SU-DHL-6 (cell line): Measurements from ENCODE around the gene FGFRL1.

Experiments used
- H2AFZ ChIP-seq: fragments of 200-600 bp; sonication (generic); 2 replicates; pipeline ENCODE4 v1.6.1; 2014; ENCODE audit warnings: low read depth, mild to moderate bottlenecking, moderate library complexity, mixed read lengths, antibody characterized with exemption, low read length; ENCODE audit not compliant: severe bottlenecking
- H3F3A ChIP-seq: fragments of 200-600 bp; shearing (Covaris generic); 2 replicates; pipeline ENCODE4 v1.6.0; 2016; ENCODE audit warnings: antibody characterized with exemption, mild to moderate bottlenecking; ENCODE audit not compliant: insufficient read depth
- H3K27ac ChIP-seq: fragments of 200-600 bp; sonication (generic); 2 replicates; pipeline ENCODE4 v1.5.1; 2016; ENCODE audit warnings: low read depth, mild to moderate bottlenecking, low read length, moderate library complexity, mixed read lengths
- H3K27me3 ChIP-seq: fragments of 200-600 bp; sonication (generic), shearing (Covaris generic); 2 replicates; pipeline ENCODE4 v1.6.0; 2014; ENCODE audit warnings: mild to moderate bottlenecking, low read length
- H3K36me3 ChIP-seq: fragments of 200-600 bp; sonication (generic); 2 replicates; pipeline ENCODE4 v1.6.1; 2014; ENCODE audit warnings: mild to moderate bottlenecking, low read length, mixed read lengths
- H3K4me2 ChIP-seq: fragments of 300-600, 200-600 bp; shearing (Covaris generic), sonication (generic); 2 replicates; pipeline ENCODE4 v1.6.0; 2014; ENCODE audit warnings: low read length, low read depth, mild to moderate bottlenecking; ENCODE audit not compliant: poor library complexity, severe bottlenecking
- H3K4me3 ChIP-seq: fragments of 200-600 bp; sonication (generic); 2 replicates; pipeline ENCODE4 v1.5.1; 2014; ENCODE audit warnings: antibody characterized with exemption, low read length, mild to moderate bottlenecking, mixed read lengths; ENCODE audit not compliant: insufficient read depth, poor library complexity, severe bottlenecking
- H3K79me2 ChIP-seq: fragments of 200-600 bp; sonication (generic); 2 replicates; pipeline ENCODE4 v1.6.1; 2014; ENCODE audit warnings: mild to moderate bottlenecking, low read length, moderate library complexity; ENCODE audit not compliant: insufficient read depth
- H3K9ac ChIP-seq: fragments of 200-600 bp; sonication (generic); 2 replicates; pipeline ENCODE4 v1.7.0; 2014; ENCODE audit warnings: mild to moderate bottlenecking, low read length
- H3K9me2 ChIP-seq: fragments of 200-600 bp; sonication (generic); replicated peaks from 2 replicates; pipeline ENCODE4 v1.6.1; 2014; ENCODE audit warnings: low read length; ENCODE audit not compliant: insufficient read depth
- H3K9me3 ChIP-seq: fragments of 200-600 bp; sonication (generic); 2 replicates; pipeline ENCODE4 v1.6.1; 2014; ENCODE audit warnings: low read length, mixed read lengths; ENCODE audit not compliant: insufficient read depth
- H4K20me1 ChIP-seq: fragments of 200-600 bp; sonication (generic); 2 replicates; pipeline ENCODE4 v1.6.1; 2014; ENCODE audit warnings: low read depth, mild to moderate bottlenecking, antibody characterized with exemption, low read length, moderate library complexity, mixed read lengths
- CTCF ChIP-seq: fragments of 200-600 bp; sonication (generic); IDR thresholded peaks from one replicate; pipeline ENCODE4 v1.5.1; 2017; ENCODE audit warnings: antibody characterized with exemption, mild to moderate bottlenecking, low read length, moderate library complexity; ENCODE audit not compliant: insufficient read depth, poor library complexity, severe bottlenecking
- EZH2phosphoT487 ChIP-seq: fragments of 200-600 bp; sonication (generic), shearing (Covaris generic); conservative IDR thresholded peaks from 2 replicates; pipeline ENCODE4 v1.6.1; 2018; ENCODE audit warnings: mild to moderate bottlenecking, antibody characterized with exemption, low read length, moderate library complexity, mixed read lengths

The FGFRL1 gene

GRCh38 chr4:966266-967112 is 44.9 kb upstream of the FGFRL1 start:
- H3K9me3 ChIP-seq, result no peaks in the 10 kb centered on the region
- H4K20me1 ChIP-seq, result no peaks in the 10 kb centered on the region
- H3F3A ChIP-seq, result no peaks in the 10 kb centered on the region
- H3K27me3 ChIP-seq, result no peaks in the 10 kb centered on the region
- no peaks in the 10 kb centered on the region for H3K79me2 ChIP-seq
- H3K36me3 ChIP-seq, result no peaks in the 10 kb centered on the region
- H3K4me3 ChIP-seq, result no peak overlapping the region
- no peak overlapping the region for H2AFZ ChIP-seq
- no peak for TF ChIP-seq EZH2phosphoT487
- no peak overlapping the region for H3K4me2 ChIP-seq
- H3K9me2 ChIP-seq, result no peaks in the 10 kb centered on the region
- H3K27ac ChIP-seq, result no peak overlapping the region
- no peak overlapping the region for H3K9ac ChIP-seq

GRCh38 chr4:967113-968104 is 44.0 kb upstream of the FGFRL1 start:
- Histone ChIP-seq H3K4me2 (no peak overlapping the region), H3F3A (no peaks in the 10 kb centered on the region), H3K9me2 (no peaks in the 10 kb centered on the region), H3K27me3 (no peaks in the 10 kb centered on the region), H3K27ac (no peak overlapping the region), H4K20me1 (no peaks in the 10 kb centered on the region), H3K36me3 (no peaks in the 10 kb centered on the region), H2AFZ (no peak overlapping the region), H3K4me3 (no peak overlapping the region), H3K9me3 (no peaks in the 10 kb centered on the region), H3K9ac (no peak overlapping the region), H3K79me2 (no peaks in the 10 kb centered on the region)
- no peak for TF ChIP-seq EZH2phosphoT487
- TF ChIP-seq CTCF, result no peak

GRCh38 chr4:968221-968620 is 43.2 kb upstream of the FGFRL1 start:
- Histone ChIP-seq H2AFZ (no peak overlapping the region), H3K9ac (no peak overlapping the region), H3K27ac (no peak overlapping the region), H3K4me3 (no peak overlapping the region), H3K36me3 (no peaks in the 10 kb centered on the region), H3F3A (no peaks in the 10 kb centered on the region), H4K20me1 (no peaks in the 10 kb centered on the region), H3K27me3 (no peaks in the 10 kb centered on the region), H3K4me2 (no peak overlapping the region), H3K9me2 (no peaks in the 10 kb centered on the region), H3K79me2 (no peaks in the 10 kb centered on the region), H3K9me3 (no peaks in the 10 kb centered on the region)
- TF ChIP-seq EZH2phosphoT487, result no peak
- no peak for TF ChIP-seq CTCF
